Lung (tissue), 12 donors: Measurements from ENCODE around the gene ARHGAP18. TPM values are rescaled to one million over a fixed set of nuclear protein-coding genes. Genes with fewer than 3 reads are reported as not detected.

ENCODE experiments used
- ATAC-seq: fragments of 200-7000 bp; cut with Tn5 transposase; one replicate; pipeline ENCODE4 v1.9.1; 2020; ENCODE audit warnings: moderate number of reproducible peaks; ENCODE audit not compliant: insufficient read depth, low FRiP score
- DNase-seq, 3 donors: peaks; one replicate each; pipeline ENCODE4 v3.0.0-alpha.2; 2013 to 2017
- H3K27ac ChIP-seq, 2 donors: one replicate each; pipeline ENCODE4 v1.5.1; 2013; ENCODE audit warnings: mild to moderate bottlenecking in 2 of 2, moderate library complexity in 2 of 2, control low read depth in 1 of 2, inconsistent platforms in 1 of 2, low read depth in 1 of 2, low read length in 1 of 2
- H3K27me3 ChIP-seq, 3 donors: one replicate each; pipeline ENCODE4 v1.5.1; 2013; ENCODE audit warnings: low read length in 2 of 3; ENCODE audit not compliant: control insufficient read depth in 3 of 3, insufficient read depth in 3 of 3
- H3K36me3 ChIP-seq, 4 donors: one replicate each; pipeline ENCODE4 v1.5.1; 2013; ENCODE audit warnings: low read length in 4 of 4, mild to moderate bottlenecking in 1 of 4, moderate library complexity in 1 of 4; ENCODE audit not compliant: control insufficient read depth in 4 of 4, insufficient read depth in 4 of 4
- H3K4me1 ChIP-seq, 5 donors: one replicate each; pipeline ENCODE4 v1.5.1; 2013; ENCODE audit warnings: low read length in 5 of 5, mild to moderate bottlenecking in 2 of 5, moderate library complexity in 1 of 5; ENCODE audit not compliant: control insufficient read depth in 5 of 5, insufficient read depth in 5 of 5
- H3K4me3 ChIP-seq: one replicate; pipeline ENCODE4 v1.5.1; 2013; ENCODE audit warnings: mild to moderate bottlenecking, control low read depth, moderate library complexity
- H3K9ac ChIP-seq, 2 donors: one replicate each; pipeline ENCODE4 v1.5.1; 2013; ENCODE audit warnings: low read length in 2 of 2, control low read depth in 1 of 2; ENCODE audit not compliant: insufficient read depth in 1 of 2
- H3K9me3 ChIP-seq, 4 donors: one replicate each; pipeline ENCODE4 v1.5.1; 2013; ENCODE audit warnings: low read length in 3 of 4, mild to moderate bottlenecking in 1 of 4, moderate library complexity in 1 of 4; ENCODE audit not compliant: control insufficient read depth in 4 of 4, insufficient read depth in 3 of 4
- WGBS, 2 donors: extraction: QIAGEN DNeasy Blood & Tissue Kit; methylation state at CpG; one replicate each; pipeline ENCODE4 v1.1.7; 2013; 5-methylcytosine and 5-hydroxymethylcytosine counted together
- polyA plus RNA-seq, 2 donors: library from polyadenylated mRNA; stranded (reverse); fragments of 200-250 nt; gene quantifications; one replicate each; pipeline ENCODE4 v1.2.1, GENCODE V29; 2013
- total RNA-seq, 2 donors: library from RNA; depleted of rRNA in 1 of 2; stranded (reverse); fragments of >200 nt in 1 of 2; gene quantifications; one replicate each; pipeline ENCODE4 v1.2.1, GENCODE V29; 2014 to 2021
- TF ChIP-seq, protein P1 (sequence below): IDR thresholded peaks from 2 replicates; pipeline ENCODE4 v1.5.1; 2012; ENCODE audit warnings: mild to moderate bottlenecking; ENCODE audit errors: control extremely low read depth, extremely low read depth
- donor health status: control.
- donor health status: control.
- donor health status: Bipolar disorder and iron deficiency.
- donor health status: healthy.
- donor health status: DM: yes; HTN: yes; CAD: no.

The ARHGAP18 gene
- total and polyA plus RNA-seq, 4 donors = 16.4 to 70.7 (median 33.0) TPM

DNA sequence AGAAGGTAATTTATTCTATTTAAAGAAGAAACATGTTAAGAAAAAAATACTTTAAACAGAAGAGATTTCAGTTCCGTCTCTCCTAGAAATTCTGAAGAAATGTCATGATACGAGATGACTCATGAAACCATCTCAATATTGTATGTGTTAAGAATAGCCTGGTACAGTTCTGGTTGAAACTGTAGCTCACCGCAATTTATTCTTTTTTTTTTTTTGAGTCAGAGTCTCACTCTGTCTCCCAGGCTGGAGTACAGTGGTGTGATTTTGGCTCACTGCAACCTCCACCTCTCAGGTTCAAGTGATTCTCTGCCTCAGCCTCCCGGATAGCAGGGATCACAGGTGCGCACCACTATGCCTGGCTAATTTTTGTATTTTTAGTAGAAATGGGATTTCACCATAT is 103.3 kb downstream of the ARHGAP18 start:
- Histone ChIP-seq H3K27me3 (no peaks in the 10 kb centered on the region), H3K9ac (no peak overlapping the region), H3K9me3 (no peaks in the 10 kb centered on the region), H3K36me3 (no peaks in the 10 kb centered on the region), H3K27ac (no peak overlapping the region), H3K4me1 (peaks cover 0 to 14% (median 0%) of the 10 kb centered on the region in 5 donors), H3K4me3 (no peak overlapping the region)
- WGBS, 2 donors = 87 to 88% methylated on average over 5 of the region's 5 CpGs
- no peak for ATAC-seq
- TF ChIP-seq, protein P1, sequence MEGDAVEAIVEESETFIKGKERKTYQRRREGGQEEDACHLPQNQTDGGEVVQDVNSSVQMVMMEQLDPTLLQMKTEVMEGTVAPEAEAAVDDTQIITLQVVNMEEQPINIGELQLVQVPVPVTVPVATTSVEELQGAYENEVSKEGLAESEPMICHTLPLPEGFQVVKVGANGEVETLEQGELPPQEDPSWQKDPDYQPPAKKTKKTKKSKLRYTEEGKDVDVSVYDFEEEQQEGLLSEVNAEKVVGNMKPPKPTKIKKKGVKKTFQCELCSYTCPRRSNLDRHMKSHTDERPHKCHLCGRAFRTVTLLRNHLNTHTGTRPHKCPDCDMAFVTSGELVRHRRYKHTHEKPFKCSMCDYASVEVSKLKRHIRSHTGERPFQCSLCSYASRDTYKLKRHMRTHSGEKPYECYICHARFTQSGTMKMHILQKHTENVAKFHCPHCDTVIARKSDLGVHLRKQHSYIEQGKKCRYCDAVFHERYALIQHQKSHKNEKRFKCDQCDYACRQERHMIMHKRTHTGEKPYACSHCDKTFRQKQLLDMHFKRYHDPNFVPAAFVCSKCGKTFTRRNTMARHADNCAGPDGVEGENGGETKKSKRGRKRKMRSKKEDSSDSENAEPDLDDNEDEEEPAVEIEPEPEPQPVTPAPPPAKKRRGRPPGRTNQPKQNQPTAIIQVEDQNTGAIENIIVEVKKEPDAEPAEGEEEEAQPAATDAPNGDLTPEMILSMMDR = no peak
- no peak for DNase-seq

GRCh38 chr6:129605967-129606366 is 104.0 kb downstream of the ARHGAP18 start:
- H3K9me3 ChIP-seq = no peaks in the 10 kb centered on the region
- H3K27me3 ChIP-seq = no peaks in the 10 kb centered on the region
- ATAC-seq (no peak), DNase-seq (peak in 1 of 3 donors; percentile 12)
- TF ChIP-seq, protein P1 = no peak
- H3K36me3 ChIP-seq = no peaks in the 10 kb centered on the region
- no peak overlapping the region for H3K9ac ChIP-seq
- 82 to 87% methylated on average over 7 of the region's 7 CpGs for WGBS, 2 donors
- no peak overlapping the region for H3K27ac ChIP-seq
- H3K4me3 ChIP-seq = no peak overlapping the region
- H3K4me1 ChIP-seq = peaks cover 0 to 14% (median 0%) of the 10 kb centered on the region in 5 donors

DNA sequence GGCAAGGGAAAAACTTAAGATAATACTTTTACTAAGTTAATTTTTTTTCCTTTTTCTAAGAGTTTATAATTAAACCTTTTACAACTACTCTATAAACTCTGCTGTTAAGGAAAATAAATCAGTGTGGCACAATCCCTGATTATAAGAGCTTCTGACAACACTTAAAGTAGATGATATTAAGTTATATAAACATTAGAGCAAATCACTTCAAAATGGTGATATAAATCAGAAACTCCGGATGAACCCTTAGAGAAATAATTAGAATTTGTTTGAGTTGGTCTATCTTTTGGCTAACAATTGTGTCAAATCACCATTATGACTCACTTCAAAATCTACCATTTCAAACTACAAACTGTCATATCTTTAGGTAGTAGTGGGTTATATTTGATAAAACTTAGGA is 104.9 kb downstream of the ARHGAP18 start:
- DNase-seq (no peak), ATAC-seq (no peak)
- Histone ChIP-seq H3K9me3 (no peaks in the 10 kb centered on the region), H3K27me3 (no peaks in the 10 kb centered on the region), H3K9ac (no peak overlapping the region), H3K27ac (no peak overlapping the region), H3K4me3 (no peak overlapping the region), H3K4me1 (peaks cover 0 to 14% (median 0%) of the 10 kb centered on the region in 5 donors), H3K36me3 (no peaks in the 10 kb centered on the region)
- WGBS, 2 donors = 60 to 76% methylated on average over 1 of the region's 1 CpG
- TF ChIP-seq, protein P1 = no peak

DNA sequence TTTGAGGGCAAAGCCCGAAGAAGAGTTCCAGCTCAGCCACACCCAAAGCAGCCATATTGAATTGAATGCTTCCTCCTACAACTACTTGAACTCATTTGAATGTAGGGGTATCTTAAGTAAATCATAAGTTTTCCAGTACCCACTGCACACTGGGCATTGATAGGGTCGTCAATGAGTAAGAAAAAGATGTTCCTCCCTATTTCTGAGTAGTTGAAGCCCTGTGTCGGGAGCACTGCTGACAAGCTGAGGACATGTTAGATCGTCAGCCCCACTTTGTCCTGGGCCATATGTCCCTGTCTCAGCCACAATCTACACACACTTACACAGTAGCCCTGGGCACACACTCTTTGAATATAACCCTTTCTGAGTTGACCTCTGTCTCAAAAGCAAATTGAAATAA is 105.7 kb downstream of the ARHGAP18 start:
- no peaks in the 10 kb centered on the region for H3K27me3 ChIP-seq
- H3K36me3 ChIP-seq = no peaks in the 10 kb centered on the region
- WGBS, 2 donors = 95 to 97% methylated on average over 4 of the region's 4 CpGs
- no peak overlapping the region for H3K4me3 ChIP-seq
- no peak overlapping the region for H3K27ac ChIP-seq
- TF ChIP-seq, protein P1 = no peak
- no peak for ATAC-seq
- no peak overlapping the region for H3K9ac ChIP-seq
- peaks cover 0 to 11% (median 0%) of the 10 kb centered on the region in 5 donors for H3K4me1 ChIP-seq
- no peaks in the 10 kb centered on the region for H3K9me3 ChIP-seq
- no peak for DNase-seq
